Right lobe of liver (tissue), 4 donors: Measurements from ENCODE around the gene HBQ1.
"Not testable (repeated sequence)": the region's sequence is repeated elsewhere in the genome, so short reads cannot be mapped to it uniquely, and the experiment has no call there.

Source experiments
- POLR2A ChIP-seq: fragments of 450-650 bp; IDR thresholded peaks from one replicate; pipeline ENCODE4 v1.6.1; 2017; ENCODE audit warnings: antibody characterized with exemption, mild to moderate bottlenecking
- TF ChIP-seq, protein P1 (sequence below), 4 donors: fragments of 200-600 bp in 3 of 4; fragments of 450-650 bp in 1 of 4; IDR thresholded peaks; one replicate each; pipeline versions ENCODE4 v1.5.1 to v1.8.0; 2016 to 2022; ENCODE audit warnings: antibody characterized with exemption in 4 of 4, mild to moderate bottlenecking in 2 of 4
- donor health status: DM: no; HTN: no; CAD: no.
- donor health status: DM: no; HTN: no; CAD: no.
- donor health status: DM: no; HTN: yes; CAD: no.

GRCh38 chr16:160242-160641, 20.0 kb upstream of the HBQ1 start:
- TF ChIP-seq, protein P1, sequence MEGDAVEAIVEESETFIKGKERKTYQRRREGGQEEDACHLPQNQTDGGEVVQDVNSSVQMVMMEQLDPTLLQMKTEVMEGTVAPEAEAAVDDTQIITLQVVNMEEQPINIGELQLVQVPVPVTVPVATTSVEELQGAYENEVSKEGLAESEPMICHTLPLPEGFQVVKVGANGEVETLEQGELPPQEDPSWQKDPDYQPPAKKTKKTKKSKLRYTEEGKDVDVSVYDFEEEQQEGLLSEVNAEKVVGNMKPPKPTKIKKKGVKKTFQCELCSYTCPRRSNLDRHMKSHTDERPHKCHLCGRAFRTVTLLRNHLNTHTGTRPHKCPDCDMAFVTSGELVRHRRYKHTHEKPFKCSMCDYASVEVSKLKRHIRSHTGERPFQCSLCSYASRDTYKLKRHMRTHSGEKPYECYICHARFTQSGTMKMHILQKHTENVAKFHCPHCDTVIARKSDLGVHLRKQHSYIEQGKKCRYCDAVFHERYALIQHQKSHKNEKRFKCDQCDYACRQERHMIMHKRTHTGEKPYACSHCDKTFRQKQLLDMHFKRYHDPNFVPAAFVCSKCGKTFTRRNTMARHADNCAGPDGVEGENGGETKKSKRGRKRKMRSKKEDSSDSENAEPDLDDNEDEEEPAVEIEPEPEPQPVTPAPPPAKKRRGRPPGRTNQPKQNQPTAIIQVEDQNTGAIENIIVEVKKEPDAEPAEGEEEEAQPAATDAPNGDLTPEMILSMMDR (IDR thresholded peaks at IDR 0.05): not testable (repeated sequence)
- not testable (repeated sequence) for TF ChIP-seq POLR2A
